HK-2 (cell line): ENCODE data around the gene MAP7D2.

Source experiments
- DNase-seq: peaks from one replicate; pipeline ENCODE4 v3.0.0-alpha.2; 2018; ENCODE audit not compliant: unreplicated experiment

The MAP7D2 gene

GRCh38 chrX:19968276-19968675, 148.4 kb downstream of the MAP7D2 start:
- no peak for DNase-seq

- no peak for DNase-seq
These were observed 150.7 kb downstream of the MAP7D2 start for GRCh38 chrX:19966056-19966455.

- peak; percentile 26 for DNase-seq
These were observed 152.5 kb downstream of the MAP7D2 start for GRCh38 chrX:19964017-19964710.

- no peak for DNase-seq
These were observed 155.8 kb downstream of the MAP7D2 start for GRCh38 chrX:19960913-19961312.

GRCh38 chrX:19958552-19959486, 157.9 kb downstream of the MAP7D2 start:
- DNase-seq, result no peak

- no peak for DNase-seq
These were observed 159.8 kb downstream of the MAP7D2 start for GRCh38 chrX:19956923-19957322.
